Immature natural killer cell (primary cell): Measurements from ENCODE around the gene TFAP2A. TPM values are rescaled to one million over a fixed set of nuclear protein-coding genes. Genes with fewer than 3 reads are reported as not detected.

Experiments
- DNase-seq, 3 donors: peaks; one replicate each; pipeline ENCODE4 v3.0.0; 2022; ENCODE audit warnings: mixed read lengths in 1 of 3
- H3K27ac Mint-ChIP-seq, 6 donors: one replicate each; pipeline ENCODE4 v1.8.0; 2020; ENCODE audit warnings: mixed read lengths in 6 of 6, mild to moderate bottlenecking in 5 of 6, inconsistent platforms in 4 of 6, moderate library complexity in 3 of 6
- H3K27me3 Mint-ChIP-seq, 3 donors: one replicate each; pipeline ENCODE4 v1.8.0; 2020 to 2021; ENCODE audit warnings: low read depth in 3 of 3, mild to moderate bottlenecking in 3 of 3, mixed read lengths in 3 of 3, moderate library complexity in 3 of 3, inconsistent platforms in 1 of 3
- H3K36me3 Mint-ChIP-seq, 3 donors: one replicate each; pipeline ENCODE4 v1.8.0; 2020; ENCODE audit warnings: mixed read lengths in 3 of 3, inconsistent platforms in 2 of 3, mild to moderate bottlenecking in 2 of 3
- H3K4me1 Mint-ChIP-seq, 2 donors: one replicate each; pipeline ENCODE4 v1.8.0; 2020; ENCODE audit warnings: inconsistent platforms in 2 of 2, mild to moderate bottlenecking in 2 of 2, mixed read lengths in 2 of 2, moderate library complexity in 1 of 2
- H3K4me3 Mint-ChIP-seq, 5 donors: one replicate each; pipeline ENCODE4 v1.8.0; 2020; ENCODE audit warnings: mild to moderate bottlenecking in 5 of 5, mixed read lengths in 5 of 5, inconsistent platforms in 3 of 5, moderate library complexity in 3 of 5
- H3K9me3 Mint-ChIP-seq, 6 donors: one replicate each; pipeline ENCODE4 v1.8.0; 2020; ENCODE audit warnings: mild to moderate bottlenecking in 6 of 6, mixed read lengths in 6 of 6, inconsistent platforms in 4 of 6, moderate library complexity in 3 of 6
- polyA plus RNA-seq, 3 donors: library from polyadenylated mRNA; unstranded; fragments of 300-500 nt; fragmentation: Illumina TruSeq; gene quantifications; one replicate each; pipeline ENCODE4 v1.2.3, GENCODE V29; 2021

Gene TFAP2A
- not detected for polyA plus RNA-seq

- Mint-ChIP-seq H3K9me3 (peaks cover 5 to 48% (median 16%) of the 10 kb centered on the region in 6 donors), H3K4me3 (peak within 1 kb of the TSS; percentile 82 to 89 (median 86)), H3K36me3 (peaks cover 0 to 5% (median 5%) of the 10 kb centered on the region in 3 donors), H3K27me3 (peaks cover 58 to 79% (median 73%) of the 10 kb centered on the region in 3 donors), H3K4me1 (peaks cover 31 to 51% of the 10 kb centered on the region in 2 donors), H3K27ac (peak within 1 kb of the TSS in 1 of 6 donors; percentile 13)
- no peak for DNase-seq
These were observed at the start of gene TFAP2A for GRCh38 chr6:10414756-10415616. Gene TFAP2A, minus strand, starts transcription at chr6:10415074. Its CDS starts 83 bp downstream, at chr6:10414991.

GRCh38 chr6:10463491-10464481 lies 48.9 kb upstream of the TFAP2A start:
- no peak overlapping the region for H3K27ac Mint-ChIP-seq
- no peaks in the 10 kb centered on the region for H3K36me3 Mint-ChIP-seq
- no peak overlapping the region for H3K4me3 Mint-ChIP-seq
- peaks cover 0 to 4% (median 1%) of the 10 kb centered on the region in 3 donors for H3K27me3 Mint-ChIP-seq
- peaks cover 0 to 2% (median 0%) of the 10 kb centered on the region in 6 donors for H3K9me3 Mint-ChIP-seq
- no peaks in the 10 kb centered on the region for H3K4me1 Mint-ChIP-seq
- no peak for DNase-seq

- H3K4me3 Mint-ChIP-seq: no peak overlapping the region
- no peaks in the 10 kb centered on the region for H3K36me3 Mint-ChIP-seq
- no peak overlapping the region for H3K27ac Mint-ChIP-seq
- H3K27me3 Mint-ChIP-seq: peaks cover 0 to 4% (median 1%) of the 10 kb centered on the region in 3 donors
- DNase-seq: no peak
- no peaks in the 10 kb centered on the region for H3K4me1 Mint-ChIP-seq
- peaks cover 0 to 2% (median 0%) of the 10 kb centered on the region in 6 donors for H3K9me3 Mint-ChIP-seq
These were observed 48.2 kb upstream of the TFAP2A start for GRCh38 chr6:10463040-10463439.

GRCh38 chr6:10461850-10462249 lies 47.0 kb upstream of the TFAP2A start:
- H3K4me3 Mint-ChIP-seq: no peak overlapping the region
- H3K27ac Mint-ChIP-seq: no peak overlapping the region
- H3K27me3 Mint-ChIP-seq: peaks cover 0 to 4% (median 1%) of the 10 kb centered on the region in 3 donors
- DNase-seq: no peak
- H3K36me3 Mint-ChIP-seq: no peaks in the 10 kb centered on the region
- peaks cover 0 to 2% (median 0%) of the 10 kb centered on the region in 6 donors for H3K9me3 Mint-ChIP-seq
- H3K4me1 Mint-ChIP-seq: no peaks in the 10 kb centered on the region

GRCh38 chr6:10460096-10460495 lies 45.2 kb upstream of the TFAP2A start:
- Mint-ChIP-seq H3K9me3 (peaks cover 0 to 2% (median 0%) of the 10 kb centered on the region in 6 donors), H3K27me3 (peaks cover 0 to 4% (median 4%) of the 10 kb centered on the region in 3 donors), H3K36me3 (no peaks in the 10 kb centered on the region), H3K27ac (no peak overlapping the region), H3K4me3 (no peak overlapping the region), H3K4me1 (no peaks in the 10 kb centered on the region)
- DNase-seq: no peak

- Mint-ChIP-seq H3K9me3 (peaks cover 0 to 2% (median 0%) of the 10 kb centered on the region in 6 donors), H3K36me3 (no peaks in the 10 kb centered on the region), H3K27ac (no peak overlapping the region), H3K4me1 (no peaks in the 10 kb centered on the region), H3K27me3 (peaks cover 0 to 4% (median 4%) of the 10 kb centered on the region in 3 donors), H3K4me3 (no peak overlapping the region)
- no peak for DNase-seq
These were observed 43.4 kb upstream of the TFAP2A start for GRCh38 chr6:10458287-10458686.

- Mint-ChIP-seq H3K9me3 (peaks cover 0 to 2% (median 0%) of the 10 kb centered on the region in 6 donors), H3K27ac (no peak overlapping the region), H3K4me1 (no peaks in the 10 kb centered on the region)
These were observed 38.7 kb upstream of the TFAP2A start for GRCh38 chr6:10453596-10453995.

GRCh38 chr6:10451828-10452509 lies 37.1 kb upstream of the TFAP2A start:
- Mint-ChIP-seq H3K4me1 (no peaks in the 10 kb centered on the region), H3K4me3 (no peak overlapping the region), H3K27me3 (peaks cover 0 to 3% (median 1%) of the 10 kb centered on the region in 3 donors), H3K9me3 (no peaks in the 10 kb centered on the region), H3K27ac (no peak overlapping the region), H3K36me3 (no peaks in the 10 kb centered on the region)
- DNase-seq: no peak

More at GRCh38 chr6:10453596-10453995, 38.7 kb upstream of the TFAP2A start:
- Mint-ChIP-seq H3K4me3 (no peak overlapping the region), H3K36me3 (no peaks in the 10 kb centered on the region), H3K27me3 (peaks cover 0 to 3% (median 1%) of the 10 kb centered on the region in 3 donors)
- no peak for DNase-seq

- Mint-ChIP-seq H3K9me3 (no peaks in the 10 kb centered on the region), H3K27me3 (peaks cover 0 to 3% (median 1%) of the 10 kb centered on the region in 3 donors), H3K4me3 (no peak overlapping the region), H3K27ac (no peak overlapping the region), H3K36me3 (no peaks in the 10 kb centered on the region), H3K4me1 (no peaks in the 10 kb centered on the region)
- no peak for DNase-seq
These were observed 36.5 kb upstream of the TFAP2A start for GRCh38 chr6:10451394-10451793.

GRCh38 chr6:10449751-10450150 lies 34.9 kb upstream of the TFAP2A start:
- no peaks in the 10 kb centered on the region for H3K4me1 Mint-ChIP-seq
- peaks cover 0 to 1% (median 0%) of the 10 kb centered on the region in 3 donors for H3K27me3 Mint-ChIP-seq
- H3K9me3 Mint-ChIP-seq: peaks cover 0 to 2% (median 0%) of the 10 kb centered on the region in 6 donors
- DNase-seq: no peak
- H3K4me3 Mint-ChIP-seq: no peak overlapping the region
- H3K27ac Mint-ChIP-seq: no peak overlapping the region
- no peaks in the 10 kb centered on the region for H3K36me3 Mint-ChIP-seq

- peaks cover 0 to 3% (median 1%) of the 10 kb centered on the region in 3 donors for H3K27me3 Mint-ChIP-seq
These were observed 33.2 kb upstream of the TFAP2A start for GRCh38 chr6:10448096-10448495.

GRCh38 chr6:10446548-10446947 lies 31.7 kb upstream of the TFAP2A start:
- Mint-ChIP-seq H3K4me3 (no peak overlapping the region), H3K4me1 (no peaks in the 10 kb centered on the region), H3K36me3 (no peaks in the 10 kb centered on the region), H3K27me3 (peaks cover 0 to 3% (median 3%) of the 10 kb centered on the region in 3 donors), H3K9me3 (peaks cover 0 to 2% (median 0%) of the 10 kb centered on the region in 6 donors), H3K27ac (no peak overlapping the region)
- no peak for DNase-seq

More at GRCh38 chr6:10448096-10448495, 33.2 kb upstream of the TFAP2A start:
- Mint-ChIP-seq H3K9me3 (peaks cover 0 to 2% (median 0%) of the 10 kb centered on the region in 6 donors), H3K4me1 (no peaks in the 10 kb centered on the region), H3K4me3 (no peak overlapping the region), H3K36me3 (no peaks in the 10 kb centered on the region), H3K27ac (no peak overlapping the region)
- no peak for DNase-seq

- Mint-ChIP-seq H3K9me3 (peaks cover 0 to 2% (median 0%) of the 10 kb centered on the region in 6 donors), H3K4me1 (no peaks in the 10 kb centered on the region), H3K4me3 (no peak overlapping the region)
These were observed 26.8 kb upstream of the TFAP2A start for GRCh38 chr6:10441655-10442009.

More at GRCh38 chr6:10441655-10442009, 26.8 kb upstream of the TFAP2A start:
- no peaks in the 10 kb centered on the region for H3K36me3 Mint-ChIP-seq
- peaks cover 3 to 6% (median 3%) of the 10 kb centered on the region in 3 donors for H3K27me3 Mint-ChIP-seq
- no peak overlapping the region for H3K27ac Mint-ChIP-seq
- no peak for DNase-seq
